HL-60 (cell line): ENCODE results near the gene HPCA.

Experiments
- CTCF ChIP-seq: IDR thresholded peaks from one replicate; pipeline ENCODE4 v1.5.1; 2011; ENCODE audit warnings: low read length, control low read depth, inconsistent platforms; ENCODE audit not compliant: insufficient read depth
- GABPA ChIP-seq: IDR thresholded peaks from 2 replicates; pipeline ENCODE4 v1.6.1; 2012; ENCODE audit warnings: low read depth
- POLR2AphosphoS5 ChIP-seq: IDR thresholded peaks from 2 replicates; pipeline ENCODE4 v1.6.1; 2012; ENCODE audit warnings: low read depth
- REST ChIP-seq: IDR thresholded peaks from 2 replicates; pipeline ENCODE4 v1.6.1; 2012; ENCODE audit warnings: low read depth; ENCODE audit not compliant: insufficient replicate concordance

GRCh38 chr1:32899586-32900296, 13.4 kb downstream of the HPCA start:
- TF ChIP-seq CTCF (no peak), REST (no peak), POLR2AphosphoS5 (no peak), GABPA (no peak)
